CD4-positive, alpha-beta T cell (primary cell): ENCODE measurements around the gene DHX38. TPM values are rescaled to one million over a fixed set of nuclear protein-coding genes. Genes with fewer than 3 reads are reported as not detected.
"Not testable (repeated sequence)": the region's sequence is repeated elsewhere in the genome, so short reads cannot be mapped to it uniquely, and the experiment has no call there.

Experiments
- ATAC-seq: fragments of 200-7000 bp; cut with Tn5 transposase; one replicate; pipeline ENCODE4 v1.10.0; 2022; ENCODE audit warnings: mild to moderate bottlenecking; ENCODE audit not compliant: poor library complexity
- CTCF ChIA-PET: fragments of 350-600 bp; sonication (Branson Sonifier 250); formaldehyde crosslinking; loops from one replicate; lab custom pipeline; 2021; ENCODE audit warnings: antibody characterized with exemption, inconsistent platforms; lab: Charles Lee
- POLR2A ChIA-PET: fragments of 350-600 bp; sonication (Branson Sonifier 250); formaldehyde crosslinking; loops from one replicate; lab custom pipeline; 2021; ENCODE audit warnings: antibody characterized with exemption, inconsistent platforms; lab: Charles Lee
- DNase-seq, 14 experiments: peaks; one replicate each; pipeline ENCODE4 v3.0.0-alpha.2; 2013 to 2020; ENCODE audit warnings: mixed read lengths in 2 of 14
- H3K27ac ChIP-seq, 2 donors: one replicate each; pipeline versions ENCODE4 v1.5.1 to v1.7.0; 2013; ENCODE audit warnings: low read length in 2 of 2, low read depth in 1 of 2, mild to moderate bottlenecking in 1 of 2
- H3K27me3 ChIP-seq, 2 experiments: 1 replicate in 1 of 2; 2 replicates in 1 of 2; pipeline versions ENCODE4 v1.6.1 to v1.7.0; 2013; ENCODE audit warnings: low read length in 2 of 2, control low read depth in 1 of 2, mild to moderate bottlenecking in 1 of 2, moderate library complexity in 1 of 2; ENCODE audit not compliant: insufficient read depth in 2 of 2, control insufficient read depth in 1 of 2
- H3K36me3 ChIP-seq: one replicate; pipeline ENCODE4 v1.6.1; 2013; ENCODE audit warnings: low read length, control low read depth; ENCODE audit not compliant: insufficient read depth
- H3K4me1 ChIP-seq: one replicate; pipeline ENCODE4 v1.6.1; 2013; ENCODE audit warnings: low read length, control low read depth; ENCODE audit not compliant: insufficient read depth
- H3K4me3 ChIP-seq: one replicate; pipeline ENCODE4 v1.5.1; 2013; ENCODE audit warnings: mild to moderate bottlenecking, low read length, moderate library complexity
- H3K9me3 ChIP-seq, 2 experiments: 1 replicate in 1 of 2; 2 replicates in 1 of 2; pipeline versions ENCODE4 v1.6.1 to v1.7.0; 2013; ENCODE audit warnings: low read length in 2 of 2, mild to moderate bottlenecking in 2 of 2, control low read depth in 1 of 2, moderate library complexity in 1 of 2; ENCODE audit not compliant: control insufficient read depth in 1 of 2, insufficient read depth in 1 of 2
- H3K27ac Mint-ChIP-seq: one replicate; pipeline ENCODE4 v1.8.0; 2020; ENCODE audit warnings: mixed read lengths
- H3K27me3 Mint-ChIP-seq: one replicate; pipeline ENCODE4 v1.8.0; 2021; ENCODE audit warnings: mixed read lengths
- H3K36me3 Mint-ChIP-seq: one replicate; pipeline ENCODE4 v1.8.0; 2021; ENCODE audit warnings: low read depth, mixed read lengths
- H3K4me1 Mint-ChIP-seq: one replicate; pipeline ENCODE4 v1.8.0; 2021; ENCODE audit warnings: low read depth, mixed read lengths
- H3K4me3 Mint-ChIP-seq: one replicate; pipeline ENCODE4 v1.8.0; 2020; ENCODE audit warnings: mild to moderate bottlenecking, mixed read lengths
- H3K9me3 Mint-ChIP-seq: one replicate; pipeline ENCODE4 v1.8.0; 2020; ENCODE audit warnings: mixed read lengths
- CTCF ChIP-seq: fragments of 200-600 bp; IDR thresholded peaks from one replicate; pipeline ENCODE4 v1.8.0; 2022; ENCODE audit warnings: antibody characterized with exemption, mild to moderate bottlenecking
- intact Hi-C, 2 experiments: fragments of 100-400 bp; cut with DNase I in 1 of 2; cut with micrococcal nuclease in 1 of 2; formaldehyde crosslinking; loops; one replicate each; pipeline versions ENCODE4 v1.15.1 to v1.9.0; 2023 to 2025; cut with DNase I, micrococcal nuclease
- total RNA-seq, 174 experiments: library from RNA in 2 of 174; stranded (reverse) in 2 of 174; gene quantifications; one replicate each; pipeline ENCODE4 v1.2.3 and lab custom pipeline; 2021 to 2026

Gene DHX38
- total RNA-seq, 2 experiments from 2014 or later = 103 to 109 TPM

- H3K4me3 ChIP-seq = no peak overlapping the region
- peaks cover 11% of the 10 kb centered on the region for H3K9me3 Mint-ChIP-seq
- peaks cover 5% of the 10 kb centered on the region for H3K36me3 Mint-ChIP-seq
- CTCF ChIA-PET = no interaction called here
- POLR2A ChIA-PET = no interaction called here
- peaks cover 4 to 8% of the 10 kb centered on the region in 2 experiments for H3K9me3 ChIP-seq
- H3K27ac Mint-ChIP-seq = no peak overlapping the region
- H3K27ac ChIP-seq = no peak overlapping the region
- no peaks in the 10 kb centered on the region for H3K4me1 ChIP-seq
- H3K4me1 Mint-ChIP-seq = no peaks in the 10 kb centered on the region
- H3K27me3 ChIP-seq = no peaks in the 10 kb centered on the region
- H3K4me3 Mint-ChIP-seq = no peak overlapping the region
- no peaks in the 10 kb centered on the region for H3K36me3 ChIP-seq
- no peak for TF ChIP-seq CTCF
- peak in 2 of 14 experiments; percentile 7 to 11 for DNase-seq
- intact Hi-C loops = no loop called here
- H3K27me3 Mint-ChIP-seq = no peaks in the 10 kb centered on the region
- ATAC-seq = no peak
Measured at GRCh38 chr16:72051818-72052217, 41.8 kb upstream of the DHX38 start.

GRCh38 chr16:72054254-72054847 lies 39.3 kb upstream of the DHX38 start, which contains the start of gene HP:
Gene HP, plus strand, starts transcription at chr16:72054505. Its CDS starts 148 bp downstream, at chr16:72054653.
- intact Hi-C loops, DNase-seq, CTCF ChIA-PET, H3K27me3 Mint-ChIP-seq, POLR2A ChIA-PET, H3K9me3 Mint-ChIP-seq, H3K4me1 ChIP-seq, H3K9me3 ChIP-seq, ATAC-seq, H3K36me3 ChIP-seq, H3K27me3 ChIP-seq, H3K27ac ChIP-seq, H3K36me3 Mint-ChIP-seq, H3K27ac Mint-ChIP-seq, H3K4me3 Mint-ChIP-seq, H3K4me3 ChIP-seq, H3K4me1 Mint-ChIP-seq: not testable (repeated sequence)

GRCh38 chr16:72055911-72056310 lies 37.7 kb upstream of the DHX38 start:
- H3K9me3 Mint-ChIP-seq = no peaks in the 10 kb centered on the region
- ChIA-PET POLR2A (no interaction called here), CTCF (no interaction called here)
- H3K9me3 ChIP-seq = no peaks in the 10 kb centered on the region
- H3K27ac ChIP-seq = no peak overlapping the region
- no peaks in the 10 kb centered on the region for H3K4me1 ChIP-seq
- H3K36me3 Mint-ChIP-seq = peaks cover 5% of the 10 kb centered on the region
- DNase-seq (no peak), ATAC-seq (no peak)
- H3K4me3 Mint-ChIP-seq = no peak overlapping the region
- TF ChIP-seq CTCF = no peak
- H3K4me1 Mint-ChIP-seq = no peaks in the 10 kb centered on the region
- H3K27ac Mint-ChIP-seq = no peak overlapping the region
- H3K4me3 ChIP-seq = no peak overlapping the region
- intact Hi-C loops = no loop called here
- H3K36me3 ChIP-seq = no peaks in the 10 kb centered on the region
- no peaks in the 10 kb centered on the region for H3K27me3 Mint-ChIP-seq
- no peaks in the 10 kb centered on the region for H3K27me3 ChIP-seq

- H3K27ac ChIP-seq, H3K36me3 Mint-ChIP-seq, H3K27ac Mint-ChIP-seq, H3K36me3 ChIP-seq, H3K9me3 Mint-ChIP-seq, H3K27me3 Mint-ChIP-seq, POLR2A ChIA-PET, H3K4me1 Mint-ChIP-seq, H3K4me3 Mint-ChIP-seq, CTCF ChIA-PET, H3K27me3 ChIP-seq, DNase-seq, H3K4me1 ChIP-seq, intact Hi-C loops, ATAC-seq, H3K4me3 ChIP-seq, H3K9me3 ChIP-seq: not testable (repeated sequence)
Measured at GRCh38 chr16:72057313-72057712, 36.3 kb upstream of the DHX38 start.

DNA sequence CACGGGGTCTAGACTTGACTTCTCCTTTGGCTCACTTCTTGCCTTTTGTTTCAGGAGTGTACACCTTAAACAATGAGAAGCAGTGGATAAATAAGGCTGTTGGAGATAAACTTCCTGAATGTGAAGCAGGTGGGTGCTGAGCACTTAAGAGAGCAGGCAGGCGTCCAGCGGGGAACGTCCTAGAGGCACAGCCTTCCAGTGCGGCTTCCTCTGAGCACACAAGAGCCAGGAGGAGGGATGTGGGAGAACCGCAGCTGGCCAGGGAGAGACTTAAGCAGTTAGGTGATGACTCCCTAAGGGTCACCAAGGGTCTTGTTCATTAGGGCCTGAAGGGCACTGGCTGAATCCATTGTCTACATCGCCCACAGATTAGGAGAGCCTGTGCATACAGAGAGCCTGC lies 34.6 kb upstream of the DHX38 start:
- H3K36me3 ChIP-seq, CTCF ChIA-PET, H3K9me3 ChIP-seq, H3K4me3 Mint-ChIP-seq, H3K27me3 ChIP-seq, H3K4me1 Mint-ChIP-seq, intact Hi-C loops, H3K27ac ChIP-seq, H3K4me3 ChIP-seq, H3K9me3 Mint-ChIP-seq, H3K27ac Mint-ChIP-seq, DNase-seq, POLR2A ChIA-PET, H3K4me1 ChIP-seq, H3K27me3 Mint-ChIP-seq, H3K36me3 Mint-ChIP-seq, ATAC-seq: not testable (repeated sequence)
